K562 (cell line): Measurements from ENCODE around the gene NHLRC2. TPM values are rescaled to one million over a fixed set of nuclear protein-coding genes. Genes with fewer than 3 reads are reported as not detected.

Experiments used
- HDAC1 ChIP-seq, 2 experiments: fragments of 450-650 bp; IDR thresholded peaks; 2 replicates each; pipeline ENCODE4 v1.6.1; 2016 to 2017; ENCODE audit warnings: inconsistent platforms in 1 of 2, mild to moderate bottlenecking in 1 of 2, moderate library complexity in 1 of 2
- HDAC8 ChIP-seq: fragments of 450-650 bp; IDR thresholded peaks from 2 replicates; pipeline ENCODE4 v1.6.1; 2016; ENCODE audit warnings: mild to moderate bottlenecking, missing genetic modification characterization, moderate library complexity, missing compliant biosample characterization
- KDM1A ChIP-seq, 2 experiments: fragments of 450-650 bp; IDR thresholded peaks; 2 replicates each; pipeline ENCODE4 v1.6.1; 2016; ENCODE audit warnings: mild to moderate bottlenecking in 2 of 2
- PTTG1 ChIP-seq: fragments of 450-650 bp; IDR thresholded peaks from 2 replicates; pipeline ENCODE4 v1.6.1; 2016; ENCODE audit warnings: low read depth, mild to moderate bottlenecking, missing genetic modification characterization, missing compliant biosample characterization
- polyA plus RNA-seq, 8 experiments: library from polyadenylated mRNA; depleted of rRNA in 4 of 8; stranded (reverse) in 5 of 8; unstranded in 3 of 8; fragments of >200 nt; fragmentation: Nextera tagmentation in 2 of 8; fragmentation: Illumina TruSeq in 1 of 8; extraction: Ambion mirVana in 2 of 8; extraction: Trizol in 1 of 8; gene quantifications; 2 replicates each; pipeline versions ENCODE4 v1.2.1 to v1.2.3, GENCODE V29; 2011 to 2014; ENCODE audit warnings: inconsistent platforms in 1 of 8, missing spikeins in 1 of 8
- total RNA-seq, 7 experiments: library from RNA; depleted of rRNA in 6 of 7; stranded (reverse); fragments of >200 nt in 6 of 7; fragmentation: Illumina TruSeq in 2 of 7; extraction: Trizol in 2 of 7; gene quantifications; 2 replicates each; pipeline versions ENCODE4 v1.2.1 to v1.2.3, GENCODE V29; 2011 to 2021; ENCODE audit warnings: low replicate concordance in 1 of 7
- TF ChIP-seq, protein P1 (sequence below), 2 experiments: fragments of 450-650 bp; IDR thresholded peaks; 2 replicates each; pipeline ENCODE4 v1.6.1; 2016; ENCODE audit warnings: mild to moderate bottlenecking in 2 of 2, borderline replicate concordance in 1 of 2, low read depth in 1 of 2, moderate library complexity in 1 of 2
- TF ChIP-seq, protein P2 (sequence below), 2 experiments: IDR thresholded peaks in 1 of 2; conservative IDR thresholded peaks in 1 of 2; 2 replicates each; pipeline ENCODE4 v1.6.1; 2016; ENCODE audit warnings: low read depth in 2 of 2, mild to moderate bottlenecking in 1 of 2, missing compliant biosample characterization in 1 of 2, missing genetic modification characterization in 1 of 2, moderate library complexity in 1 of 2
- TF ChIP-seq, protein P3 (sequence below): fragments of 450-650 bp; IDR thresholded peaks from 2 replicates; pipeline ENCODE4 v1.6.1; 2018; ENCODE audit warnings: mild to moderate bottlenecking, low read depth; ENCODE audit not compliant: partially characterized antibody

Gene NHLRC2
- total and polyA plus RNA-seq, 9 of the 15 experiments (the other 6 are each of a cell fraction or from before 2014, with no cell fraction given), result 1.5 to 22.4 (median 10.3) TPM

- TF ChIP-seq, protein P1, sequence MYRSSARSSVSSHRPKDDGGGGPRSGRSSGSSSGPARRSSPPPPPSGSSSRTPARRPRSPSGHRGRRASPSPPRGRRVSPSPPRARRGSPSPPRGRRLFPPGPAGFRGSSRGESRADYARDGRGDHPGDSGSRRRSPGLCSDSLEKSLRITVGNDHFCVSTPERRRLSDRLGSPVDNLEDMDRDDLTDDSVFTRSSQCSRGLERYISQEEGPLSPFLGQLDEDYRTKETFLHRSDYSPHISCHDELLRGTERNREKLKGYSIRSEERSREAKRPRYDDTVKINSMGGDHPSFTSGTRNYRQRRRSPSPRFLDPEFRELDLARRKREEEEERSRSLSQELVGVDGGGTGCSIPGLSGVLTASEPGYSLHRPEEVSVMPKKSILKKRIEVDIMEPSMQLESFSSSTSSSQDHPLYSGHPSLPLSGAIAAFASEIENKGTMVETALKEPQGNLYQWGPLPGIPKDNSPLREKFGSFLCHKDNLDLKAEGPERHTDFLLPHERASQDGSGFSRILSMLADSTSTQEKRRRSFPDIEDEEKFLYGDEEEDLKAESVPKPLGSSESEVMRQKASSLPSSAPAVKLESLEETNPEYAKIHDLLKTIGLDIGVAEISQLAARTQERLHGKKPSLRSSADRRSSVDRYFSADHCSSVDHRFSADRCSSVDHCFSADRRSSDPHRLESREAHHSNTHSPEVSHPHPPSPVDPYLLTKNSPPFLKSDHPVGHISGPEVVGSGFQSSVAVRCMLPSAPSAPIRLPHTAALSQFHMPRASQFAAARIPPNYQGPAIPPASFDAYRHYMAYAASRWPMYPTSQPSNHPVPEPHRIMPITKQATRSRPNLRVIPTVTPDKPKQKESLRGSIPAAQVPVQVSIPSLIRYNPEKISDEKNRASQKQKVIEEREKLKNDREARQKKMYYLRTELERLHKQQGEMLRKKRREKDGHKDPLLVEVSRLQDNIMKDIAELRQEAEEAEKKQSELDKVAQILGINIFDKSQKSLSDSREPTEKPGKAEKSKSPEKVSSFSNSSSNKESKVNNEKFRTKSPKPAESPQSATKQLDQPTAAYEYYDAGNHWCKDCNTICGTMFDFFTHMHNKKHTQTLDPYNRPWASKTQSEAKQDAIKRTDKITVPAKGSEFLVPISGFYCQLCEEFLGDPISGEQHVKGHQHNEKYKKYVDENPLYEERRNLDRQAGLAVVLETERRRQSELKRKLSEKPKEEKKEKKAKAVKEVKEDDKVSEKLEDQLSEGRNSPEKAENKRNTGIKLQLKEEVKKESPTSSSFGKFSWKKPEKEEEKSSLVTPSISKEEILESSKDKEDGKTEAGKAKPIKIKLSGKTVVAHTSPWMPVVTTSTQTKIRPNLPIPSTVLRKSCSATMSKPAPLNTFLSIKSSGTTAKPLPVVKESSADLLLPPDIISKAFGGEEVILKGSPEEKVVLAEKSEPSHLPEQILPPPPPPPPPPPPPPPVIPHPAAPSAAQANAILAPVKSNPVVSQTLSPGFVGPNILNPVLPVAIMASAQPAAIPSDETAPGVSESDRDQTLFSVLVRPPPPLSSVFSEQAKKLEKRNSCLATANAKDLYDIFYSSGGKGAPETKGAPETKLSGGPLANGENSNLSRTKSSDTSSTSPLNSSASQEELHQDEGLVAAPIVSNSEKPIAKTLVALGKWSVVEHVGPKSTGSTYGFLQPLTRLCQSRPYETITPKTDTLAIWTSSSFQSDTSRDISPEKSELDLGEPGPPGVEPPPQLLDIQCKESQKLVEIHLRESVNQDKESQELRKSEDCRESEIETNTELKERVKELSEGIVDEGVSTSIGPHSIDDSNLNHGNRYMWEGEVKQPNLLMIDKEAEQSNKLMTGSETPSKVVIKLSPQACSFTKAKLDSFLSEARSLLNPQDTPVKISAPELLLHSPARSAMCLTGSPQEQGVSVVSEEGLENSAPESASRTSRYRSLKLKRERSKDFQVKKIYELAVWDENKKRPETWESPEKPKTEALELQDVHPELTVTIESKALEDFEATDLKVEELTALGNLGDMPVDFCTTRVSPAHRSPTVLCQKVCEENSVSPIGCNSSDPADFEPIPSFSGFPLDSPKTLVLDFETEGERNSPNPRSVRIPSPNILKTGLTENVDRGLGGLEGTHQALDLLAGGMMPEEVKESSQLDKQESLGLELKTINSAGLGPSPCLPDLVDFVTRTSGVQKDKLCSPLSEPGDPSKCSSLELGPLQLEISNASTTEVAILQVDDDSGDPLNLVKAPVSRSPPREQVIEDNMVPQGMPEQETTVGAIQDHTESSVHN (IDR thresholded peaks at IDR 0.05; ENCODE audit: borderline replicate concordance in 1 of 2, low read depth in 1 of 2), result no peak
- TF ChIP-seq, protein P2, sequence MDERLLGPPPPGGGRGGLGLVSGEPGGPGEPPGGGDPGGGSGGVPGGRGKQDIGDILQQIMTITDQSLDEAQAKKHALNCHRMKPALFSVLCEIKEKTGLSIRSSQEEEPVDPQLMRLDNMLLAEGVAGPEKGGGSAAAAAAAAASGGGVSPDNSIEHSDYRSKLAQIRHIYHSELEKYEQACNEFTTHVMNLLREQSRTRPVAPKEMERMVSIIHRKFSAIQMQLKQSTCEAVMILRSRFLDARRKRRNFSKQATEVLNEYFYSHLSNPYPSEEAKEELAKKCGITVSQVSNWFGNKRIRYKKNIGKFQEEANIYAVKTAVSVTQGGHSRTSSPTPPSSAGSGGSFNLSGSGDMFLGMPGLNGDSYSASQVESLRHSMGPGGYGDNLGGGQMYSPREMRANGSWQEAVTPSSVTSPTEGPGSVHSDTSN (CRISPR knock-in tag; IDR thresholded peaks at IDR 0.05; ENCODE audit: low read depth), result no peak
- TF ChIP-seq, protein P2 (tag; conservative IDR thresholded peaks at IDR 0.05; ENCODE audit: low read depth), result no peak
- no peak for TF ChIP-seq HDAC8 (tag)
- TF ChIP-seq KDM1A (IDR thresholded peaks at IDR 0.05), result no peak
- TF ChIP-seq PTTG1 (tag), result no peak
- no peak for TF ChIP-seq HDAC1 (IDR thresholded peaks at IDR 0.05)
- TF ChIP-seq, protein P3, sequence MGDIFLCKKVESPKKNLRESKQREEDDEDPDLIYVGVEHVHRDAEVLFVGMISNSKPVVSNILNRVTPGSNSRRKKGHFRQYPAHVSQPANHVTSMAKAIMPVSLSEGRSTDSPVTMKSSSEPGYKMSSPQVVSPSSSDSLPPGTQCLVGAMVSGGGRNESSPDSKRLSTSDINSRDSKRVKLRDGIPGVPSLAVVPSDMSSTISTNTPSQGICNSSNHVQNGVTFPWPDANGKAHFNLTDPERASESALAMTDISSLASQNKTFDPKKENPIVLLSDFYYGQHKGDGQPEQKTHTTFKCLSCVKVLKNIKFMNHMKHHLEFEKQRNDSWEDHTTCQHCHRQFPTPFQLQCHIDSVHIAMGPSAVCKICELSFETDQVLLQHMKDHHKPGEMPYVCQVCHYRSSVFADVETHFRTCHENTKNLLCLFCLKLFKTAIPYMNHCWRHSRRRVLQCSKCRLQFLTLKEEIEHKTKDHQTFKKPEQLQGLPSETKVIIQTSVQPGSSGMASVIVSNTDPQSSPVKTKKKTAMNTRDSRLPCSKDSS, result no peak
Measured at GRCh38 chr10:113945075-113945686, 90.7 kb downstream of the NHLRC2 start (continued).
